HEK293 (cell line): ENCODE results near the gene FBLN2.

Source experiments
- CTCF ChIA-PET: fragments of 350-600 bp; formaldehyde crosslinking; extraction: SDS; loops from one replicate; lab custom pipeline; 2021; ENCODE audit warnings: antibody characterized with exemption; lab: Yijun Ruan, JAX
- POLR2A ChIA-PET: fragments of 300-600 bp; formaldehyde crosslinking; extraction: SDS; loops from one replicate; lab custom pipeline; 2020; ENCODE audit warnings: antibody characterized with exemption, inconsistent platforms; lab: Yijun Ruan, JAX
- H3K27ac ChIP-seq: fragments of 200-500 bp; sonication (Bioruptor generic); 2 replicates; pipeline ENCODE4 v1.5.1; 2014; ENCODE audit warnings: low read depth, low read length, control low read depth, inconsistent platforms; ENCODE audit errors: extremely low read depth
- H3K36me3 ChIP-seq, 2 experiments: fragments of 200-500 bp in 1 of 2; sonication (Bioruptor generic) in 1 of 2; 1 replicate in 1 of 2; 2 replicates in 1 of 2; pipeline ENCODE4 v1.5.1; 2014 to 2017; ENCODE audit warnings: inconsistent platforms in 2 of 2, low read length in 2 of 2; ENCODE audit not compliant: control insufficient read depth in 2 of 2, insufficient read depth in 1 of 2
- H3K4me1 ChIP-seq: fragments of 200-500 bp; sonication (Bioruptor generic); 2 replicates; pipeline ENCODE4 v1.5.1; 2014; ENCODE audit warnings: mild to moderate bottlenecking, low read length, inconsistent platforms; ENCODE audit not compliant: control insufficient read depth, insufficient read depth
- H3K4me3 ChIP-seq: 2 replicates; pipeline ENCODE4 v1.5.1; 2011; ENCODE audit warnings: low read depth, mild to moderate bottlenecking, control low read depth, low read length, moderate library complexity
- H3K9me3 ChIP-seq: fragments of 200-500 bp; sonication (Bioruptor generic); 2 replicates; pipeline ENCODE4 v1.5.1; 2014; ENCODE audit warnings: low read depth, low read length, inconsistent platforms; ENCODE audit not compliant: control insufficient read depth, insufficient read depth
- EGR2 ChIP-seq: fragments of 450-650 bp; formaldehyde crosslinking; IDR thresholded peaks from 2 replicates; pipeline ENCODE4 v1.5.1; 2016; ENCODE audit warnings: low read depth, missing biosample characterization, missing genetic modification characterization
- GLIS1 ChIP-seq: fragments of 450-650 bp; formaldehyde crosslinking; IDR thresholded peaks from 2 replicates; pipeline ENCODE4 v1.5.1; 2016; ENCODE audit warnings: missing biosample characterization, missing genetic modification characterization
- PRDM1 ChIP-seq: fragments of 450-650 bp; formaldehyde crosslinking; IDR thresholded peaks from 2 replicates; pipeline ENCODE4; 2016; ENCODE audit warnings: missing biosample characterization, missing genetic modification characterization
- ZBTB11 ChIP-seq: fragments of 450-650 bp; formaldehyde crosslinking; conservative IDR thresholded peaks from 2 replicates; pipeline ENCODE4 v1.5.1; 2016; ENCODE audit warnings: low read depth, missing biosample characterization, missing genetic modification characterization
- ZBTB26 ChIP-seq: fragments of 450-650 bp; formaldehyde crosslinking; optimal IDR thresholded peaks from 2 replicates; pipeline ENCODE3; 2016; ENCODE audit warnings: missing biosample characterization, mild to moderate bottlenecking, missing genetic modification characterization
- ZFHX2 ChIP-seq: fragments of 450-650 bp; formaldehyde crosslinking; conservative IDR thresholded peaks from 2 replicates; pipeline ENCODE4 v1.5.1; 2016; ENCODE audit warnings: missing biosample characterization, missing genetic modification characterization
- ZIC2 ChIP-seq: fragments of 450-650 bp; formaldehyde crosslinking; IDR thresholded peaks from 2 replicates; pipeline ENCODE4 v1.5.1; 2016; ENCODE audit warnings: missing biosample characterization, missing genetic modification characterization
- ZNF10 ChIP-seq: fragments of 450-650 bp; formaldehyde crosslinking; IDR thresholded peaks from 2 replicates; pipeline ENCODE4 v1.5.1; 2017; ENCODE audit warnings: missing biosample characterization, missing genetic modification characterization
- ZNF140 ChIP-seq: fragments of 450-650 bp; formaldehyde crosslinking; IDR thresholded peaks from 2 replicates; pipeline ENCODE4 v1.5.1; 2016; ENCODE audit warnings: missing biosample characterization, missing genetic modification characterization
- ZNF146 ChIP-seq: fragments of 450-650 bp; formaldehyde crosslinking; IDR thresholded peaks from 2 replicates; pipeline ENCODE4 v1.5.1; 2016; ENCODE audit warnings: missing biosample characterization, missing genetic modification characterization
- ZNF174 ChIP-seq: fragments of 450-650 bp; formaldehyde crosslinking; IDR thresholded peaks from 2 replicates; pipeline ENCODE4 v1.5.0; 2017; ENCODE audit warnings: missing biosample characterization, mild to moderate bottlenecking, missing genetic modification characterization
- ZNF18 ChIP-seq: fragments of 450-650 bp; formaldehyde crosslinking; IDR thresholded peaks from 2 replicates; pipeline ENCODE4 v1.5.1; 2016; ENCODE audit warnings: missing biosample characterization, missing genetic modification characterization
- ZNF202 ChIP-seq: fragments of 450-650 bp; formaldehyde crosslinking; IDR thresholded peaks from 2 replicates; pipeline ENCODE4 v1.5.1; 2016; ENCODE audit warnings: missing biosample characterization, missing genetic modification characterization, borderline replicate concordance
- ZNF211 ChIP-seq: fragments of 450-650 bp; formaldehyde crosslinking; IDR thresholded peaks from 2 replicates; pipeline ENCODE4 v1.5.1; 2016; ENCODE audit warnings: low read depth, missing biosample characterization, missing genetic modification characterization
- ZNF248 ChIP-seq: fragments of 450-650 bp; formaldehyde crosslinking; IDR thresholded peaks from 2 replicates; pipeline ENCODE4 v1.5.1; 2017; ENCODE audit warnings: missing biosample characterization, missing genetic modification characterization
- ZNF274 ChIP-seq, 2 experiments: fragments of 200-500 bp in 1 of 2; fragments of 450-650 bp in 1 of 2; sonication (Bioruptor generic) in 1 of 2; formaldehyde crosslinking in 1 of 2; IDR thresholded peaks; 2 replicates each; pipeline versions ENCODE4 v1.5.1 to v1.6.1; 2014 to 2016; ENCODE audit warnings: borderline replicate concordance in 1 of 2, inconsistent platforms in 1 of 2, low read length in 1 of 2, missing biosample characterization in 1 of 2, missing genetic modification characterization in 1 of 2
- ZNF302 ChIP-seq: fragments of 450-650 bp; formaldehyde crosslinking; IDR thresholded peaks from 2 replicates; pipeline ENCODE4 v1.5.1; 2016; ENCODE audit warnings: missing biosample characterization, missing genetic modification characterization, low read depth
- ZNF311 ChIP-seq: fragments of 450-650 bp; formaldehyde crosslinking; IDR thresholded peaks from 2 replicates; pipeline ENCODE4 v1.5.1; 2017; ENCODE audit warnings: missing biosample characterization, missing genetic modification characterization, borderline replicate concordance
- ZNF324 ChIP-seq: fragments of 450-650 bp; formaldehyde crosslinking; IDR thresholded peaks from 2 replicates; pipeline ENCODE4 v1.5.1; 2016; ENCODE audit warnings: missing biosample characterization, missing genetic modification characterization
- ZNF416 ChIP-seq: fragments of 450-650 bp; formaldehyde crosslinking; IDR thresholded peaks from 2 replicates; pipeline ENCODE4 v1.5.1; 2016; ENCODE audit warnings: missing biosample characterization, missing genetic modification characterization
- ZNF549 ChIP-seq: fragments of 450-650 bp; IDR thresholded peaks from 2 replicates; pipeline ENCODE4 v1.5.1; 2018; ENCODE audit warnings: missing biosample characterization, missing genetic modification characterization, mild to moderate bottlenecking, inconsistent platforms, moderate library complexity
- ZNF561 ChIP-seq: fragments of 450-650 bp; IDR thresholded peaks from 2 replicates; pipeline ENCODE4 v1.5.1; 2018; ENCODE audit warnings: missing biosample characterization, missing genetic modification characterization, borderline replicate concordance
- ZNF626 ChIP-seq: fragments of 450-650 bp; sonication (Bioruptor Pico); formaldehyde crosslinking; IDR thresholded peaks from 2 replicates; pipeline ENCODE4 v1.5.1; 2018; ENCODE audit warnings: missing biosample characterization, missing genetic modification characterization, inconsistent platforms
- ZNF629 ChIP-seq: fragments of 450-650 bp; formaldehyde crosslinking; IDR thresholded peaks from 2 replicates; pipeline ENCODE4 v1.5.1; 2017; ENCODE audit warnings: missing biosample characterization, missing genetic modification characterization
- ZNF670 ChIP-seq: fragments of 450-650 bp; formaldehyde crosslinking; IDR thresholded peaks from 2 replicates; pipeline ENCODE4 v1.5.1; 2016; ENCODE audit warnings: missing biosample characterization, missing genetic modification characterization, low read depth
- ZNF76 ChIP-seq: fragments of 450-650 bp; formaldehyde crosslinking; IDR thresholded peaks from 2 replicates; pipeline ENCODE4; 2016; ENCODE audit warnings: low read depth, missing biosample characterization, missing genetic modification characterization, borderline replicate concordance
- ZNF768 ChIP-seq: fragments of 450-650 bp; formaldehyde crosslinking; IDR thresholded peaks from 2 replicates; pipeline ENCODE4 v1.5.1; 2018; ENCODE audit warnings: missing biosample characterization, mild to moderate bottlenecking, missing genetic modification characterization

The FBLN2 gene

GRCh38 chr3:13683288-13683687, 134.4 kb downstream of the FBLN2 start:
- H3K36me3 ChIP-seq: no peaks in the 10 kb centered on the region
- H3K4me3 ChIP-seq: no peak overlapping the region
- H3K4me1 ChIP-seq: no peaks in the 10 kb centered on the region
- H3K9me3 ChIP-seq: no peaks in the 10 kb centered on the region
- POLR2A ChIA-PET: no interaction called here
- CTCF ChIA-PET: no interaction called here
- H3K27ac ChIP-seq: no peak overlapping the region
- TF ChIP-seq EGR2 (tag by site-specific recombination) (peak; percentile 99), ZBTB11 (tag by site-specific recombination) (no peak), PRDM1 (tag by site-specific recombination) (peak; percentile 96), ZIC2 (no peak), ZNF311 (tag by site-specific recombination) (0 out of 2 replicates have a peak, but pooled peaks have one; percentile 30), ZFHX2 (tag by site-specific recombination) (peak; percentile 100), ZNF174 (tag by site-specific recombination) (no peak)

- Histone ChIP-seq H3K4me3 (no peak overlapping the region), H3K27ac (no peak overlapping the region), H3K9me3 (no peaks in the 10 kb centered on the region), H3K4me1 (no peaks in the 10 kb centered on the region), H3K36me3 (no peaks in the 10 kb centered on the region)
- no peak for TF ChIP-seq ZBTB26
- TF ChIP-seq ZNF76 (tag by site-specific recombination): no peak
- TF ChIP-seq ZNF416 (tag by site-specific recombination): no peak
- no peak for TF ChIP-seq ZNF561 (tag by site-specific recombination)
- TF ChIP-seq ZNF626 (tag by site-specific recombination): no peak
- no peak for TF ChIP-seq ZNF140 (tag by site-specific recombination)
- TF ChIP-seq ZNF202 (tag by site-specific recombination): no peak
- TF ChIP-seq ZNF146 (tag by site-specific recombination): no peak
- no peak for TF ChIP-seq ZNF248 (tag by site-specific recombination)
- TF ChIP-seq ZNF670: no peak
- TF ChIP-seq ZNF549: no peak
- TF ChIP-seq GLIS1: no peak
- no peak for TF ChIP-seq ZNF10
- TF ChIP-seq ZNF211: no peak
- no peak for TF ChIP-seq ZNF629 (tag by site-specific recombination)
- TF ChIP-seq ZNF324 (tag by site-specific recombination): no peak
- TF ChIP-seq ZNF768 (tag by site-specific recombination): no peak
- TF ChIP-seq ZNF274 (IDR thresholded peaks at IDR 0.05; ENCODE audit: low read length): no peak
- no peak for TF ChIP-seq ZNF274 (tag by site-specific recombination; IDR thresholded peaks at IDR 0.05; ENCODE audit: borderline replicate concordance)
- no peak for TF ChIP-seq ZNF18 (tag by site-specific recombination)
- TF ChIP-seq ZNF302 (tag by site-specific recombination): no peak
- CTCF ChIA-PET: interaction anchor here (0.8 kb wide), 1 partner anchor 28 kb away, joined by 4 read pairs; no protein-coding TSS in a partner anchor
- POLR2A ChIA-PET: no interaction called here
These were observed 134.8 kb downstream of the FBLN2 start for GRCh38 chr3:13683772-13684171.
